GM12892 (cell line): ENCODE measurements around the gene WDR45B.

Experiments used
- POLR2A ChIP-seq: IDR thresholded peaks from 2 replicates; pipeline ENCODE4 v1.6.1; 2011; ENCODE audit warnings: low read depth, low read length, control low read depth
- POLR2AphosphoS5 ChIP-seq: IDR thresholded peaks from 2 replicates; pipeline ENCODE4 v1.6.1; 2011; ENCODE audit warnings: low read depth, low read length, control low read depth
- TAF1 ChIP-seq: IDR thresholded peaks from 2 replicates; pipeline ENCODE4 v1.6.1; 2011; ENCODE audit warnings: low read depth, mild to moderate bottlenecking, control low read depth, low read length, borderline replicate concordance

- TF ChIP-seq POLR2A (no peak), TAF1 (no peak), POLR2AphosphoS5 (no peak)
Observed at GRCh38 chr17:82627405-82627804, 20.8 kb downstream of the WDR45B start.
